Liver (tissue), 3 donors: Measurements from ENCODE around the gene S100A16.

ENCODE experiments used
- GABPA ChIP-seq, 2 donors: IDR thresholded peaks in 1 of 2; conservative IDR thresholded peaks in 1 of 2; 2 replicates each; pipeline ENCODE4 v1.6.1; 2016; ENCODE audit warnings: antibody characterized with exemption in 2 of 2, mild to moderate bottlenecking in 1 of 2, moderate library complexity in 1 of 2
- HNF4A ChIP-seq, 2 donors: conservative IDR thresholded peaks; 2 replicates each; pipeline ENCODE4 v1.6.1; 2016; ENCODE audit warnings: antibody characterized with exemption in 2 of 2, mild to moderate bottlenecking in 2 of 2
- NR2F2 ChIP-seq: IDR thresholded peaks from 2 replicates; pipeline ENCODE4 v1.6.1; 2016; ENCODE audit warnings: antibody characterized with exemption
- RAD21 ChIP-seq, 2 donors: IDR thresholded peaks; 2 replicates each; pipeline ENCODE4 v1.6.1; 2016; ENCODE audit warnings: antibody characterized with exemption in 2 of 2, mild to moderate bottlenecking in 2 of 2
- SP1 ChIP-seq: IDR thresholded peaks from 2 replicates; pipeline ENCODE4 v1.6.1; 2018; ENCODE audit warnings: antibody characterized with exemption, mild to moderate bottlenecking
- TAF1 ChIP-seq: conservative IDR thresholded peaks from 2 replicates; pipeline ENCODE4 v1.6.1; 2016; ENCODE audit warnings: antibody characterized with exemption, mild to moderate bottlenecking
- YY1 ChIP-seq: IDR thresholded peaks from 2 replicates; pipeline ENCODE4 v1.6.1; 2016; ENCODE audit warnings: antibody characterized with exemption, mild to moderate bottlenecking
- TF ChIP-seq, protein P1 (sequence below): IDR thresholded peaks from 2 replicates; pipeline ENCODE4 v1.6.1; 2016; ENCODE audit warnings: antibody characterized with exemption, mild to moderate bottlenecking
- TF ChIP-seq, protein P2 (sequence below): fragments of 150-350 bp; IDR thresholded peaks from 2 replicates; pipeline ENCODE4 v1.5.1; 2017; ENCODE audit warnings: improper control_type of control experiment, low read depth, low read length; ENCODE audit not compliant: missing input control
- TF ChIP-seq, protein P3 (sequence below): IDR thresholded peaks from 2 replicates; pipeline ENCODE4 v1.6.1; 2016; ENCODE audit warnings: antibody characterized with exemption
- TF ChIP-seq, protein P4 (sequence below): IDR thresholded peaks from 2 replicates; pipeline ENCODE4 v1.6.1; 2016; ENCODE audit warnings: antibody characterized with exemption
- donor health status: healthy.
- donor health status: healthy.

DNA sequence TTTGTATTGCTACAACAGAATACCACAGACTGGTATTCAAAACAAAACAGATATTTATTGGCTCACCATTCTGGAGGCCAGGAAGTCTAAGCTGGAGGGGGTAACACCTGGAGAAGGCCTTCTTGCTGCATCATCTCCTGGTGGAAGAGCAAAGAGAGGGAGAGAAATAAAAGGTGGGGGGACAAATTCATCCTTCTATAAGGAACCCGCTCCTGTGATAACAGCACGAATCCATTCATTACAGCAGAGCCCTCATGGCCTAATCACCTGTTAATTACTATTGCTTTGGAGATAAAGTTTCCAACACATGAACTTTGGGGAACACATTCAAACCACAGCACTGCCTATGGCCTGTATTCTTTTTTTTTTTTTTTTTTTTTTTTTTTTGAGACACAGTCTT is 52.7 kb downstream of the S100A16 start:
- TF ChIP-seq, protein P1, sequence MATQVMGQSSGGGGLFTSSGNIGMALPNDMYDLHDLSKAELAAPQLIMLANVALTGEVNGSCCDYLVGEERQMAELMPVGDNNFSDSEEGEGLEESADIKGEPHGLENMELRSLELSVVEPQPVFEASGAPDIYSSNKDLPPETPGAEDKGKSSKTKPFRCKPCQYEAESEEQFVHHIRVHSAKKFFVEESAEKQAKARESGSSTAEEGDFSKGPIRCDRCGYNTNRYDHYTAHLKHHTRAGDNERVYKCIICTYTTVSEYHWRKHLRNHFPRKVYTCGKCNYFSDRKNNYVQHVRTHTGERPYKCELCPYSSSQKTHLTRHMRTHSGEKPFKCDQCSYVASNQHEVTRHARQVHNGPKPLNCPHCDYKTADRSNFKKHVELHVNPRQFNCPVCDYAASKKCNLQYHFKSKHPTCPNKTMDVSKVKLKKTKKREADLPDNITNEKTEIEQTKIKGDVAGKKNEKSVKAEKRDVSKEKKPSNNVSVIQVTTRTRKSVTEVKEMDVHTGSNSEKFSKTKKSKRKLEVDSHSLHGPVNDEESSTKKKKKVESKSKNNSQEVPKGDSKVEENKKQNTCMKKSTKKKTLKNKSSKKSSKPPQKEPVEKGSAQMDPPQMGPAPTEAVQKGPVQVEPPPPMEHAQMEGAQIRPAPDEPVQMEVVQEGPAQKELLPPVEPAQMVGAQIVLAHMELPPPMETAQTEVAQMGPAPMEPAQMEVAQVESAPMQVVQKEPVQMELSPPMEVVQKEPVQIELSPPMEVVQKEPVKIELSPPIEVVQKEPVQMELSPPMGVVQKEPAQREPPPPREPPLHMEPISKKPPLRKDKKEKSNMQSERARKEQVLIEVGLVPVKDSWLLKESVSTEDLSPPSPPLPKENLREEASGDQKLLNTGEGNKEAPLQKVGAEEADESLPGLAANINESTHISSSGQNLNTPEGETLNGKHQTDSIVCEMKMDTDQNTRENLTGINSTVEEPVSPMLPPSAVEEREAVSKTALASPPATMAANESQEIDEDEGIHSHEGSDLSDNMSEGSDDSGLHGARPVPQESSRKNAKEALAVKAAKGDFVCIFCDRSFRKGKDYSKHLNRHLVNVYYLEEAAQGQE: no peak
- TF ChIP-seq, protein P2, sequence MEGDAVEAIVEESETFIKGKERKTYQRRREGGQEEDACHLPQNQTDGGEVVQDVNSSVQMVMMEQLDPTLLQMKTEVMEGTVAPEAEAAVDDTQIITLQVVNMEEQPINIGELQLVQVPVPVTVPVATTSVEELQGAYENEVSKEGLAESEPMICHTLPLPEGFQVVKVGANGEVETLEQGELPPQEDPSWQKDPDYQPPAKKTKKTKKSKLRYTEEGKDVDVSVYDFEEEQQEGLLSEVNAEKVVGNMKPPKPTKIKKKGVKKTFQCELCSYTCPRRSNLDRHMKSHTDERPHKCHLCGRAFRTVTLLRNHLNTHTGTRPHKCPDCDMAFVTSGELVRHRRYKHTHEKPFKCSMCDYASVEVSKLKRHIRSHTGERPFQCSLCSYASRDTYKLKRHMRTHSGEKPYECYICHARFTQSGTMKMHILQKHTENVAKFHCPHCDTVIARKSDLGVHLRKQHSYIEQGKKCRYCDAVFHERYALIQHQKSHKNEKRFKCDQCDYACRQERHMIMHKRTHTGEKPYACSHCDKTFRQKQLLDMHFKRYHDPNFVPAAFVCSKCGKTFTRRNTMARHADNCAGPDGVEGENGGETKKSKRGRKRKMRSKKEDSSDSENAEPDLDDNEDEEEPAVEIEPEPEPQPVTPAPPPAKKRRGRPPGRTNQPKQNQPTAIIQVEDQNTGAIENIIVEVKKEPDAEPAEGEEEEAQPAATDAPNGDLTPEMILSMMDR: no peak
- TF ChIP-seq TAF1: no peak
- TF ChIP-seq SP1: no peak
- TF ChIP-seq NR2F2: no peak
- TF ChIP-seq, protein P3, sequence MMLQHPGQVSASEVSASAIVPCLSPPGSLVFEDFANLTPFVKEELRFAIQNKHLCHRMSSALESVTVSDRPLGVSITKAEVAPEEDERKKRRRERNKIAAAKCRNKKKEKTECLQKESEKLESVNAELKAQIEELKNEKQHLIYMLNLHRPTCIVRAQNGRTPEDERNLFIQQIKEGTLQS: no peak
- TF ChIP-seq HNF4A (conservative IDR thresholded peaks at IDR 0.05): no peak
- TF ChIP-seq GABPA (IDR thresholded peaks at IDR 0.05 in 1 of 2, conservative IDR thresholded peaks at IDR 0.05 in 1 of 2): no peak
- TF ChIP-seq YY1: no peak
- TF ChIP-seq, protein P4, sequence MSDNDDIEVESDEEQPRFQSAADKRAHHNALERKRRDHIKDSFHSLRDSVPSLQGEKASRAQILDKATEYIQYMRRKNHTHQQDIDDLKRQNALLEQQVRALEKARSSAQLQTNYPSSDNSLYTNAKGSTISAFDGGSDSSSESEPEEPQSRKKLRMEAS: no peak
- no peak for TF ChIP-seq RAD21 (IDR thresholded peaks at IDR 0.05)
